ENCODE results near the gene BST2. TPM values are rescaled to one million over a fixed set of nuclear protein-coding genes. Genes with fewer than 3 reads are reported as not detected.

The BST2 gene
- total and polyA plus RNA-seq, 10 of the 15 experiments (the other 5 are each of a cell fraction or from before 2014, with no cell fraction given): 16.6 to 372 (median 264) TPM

DNA sequence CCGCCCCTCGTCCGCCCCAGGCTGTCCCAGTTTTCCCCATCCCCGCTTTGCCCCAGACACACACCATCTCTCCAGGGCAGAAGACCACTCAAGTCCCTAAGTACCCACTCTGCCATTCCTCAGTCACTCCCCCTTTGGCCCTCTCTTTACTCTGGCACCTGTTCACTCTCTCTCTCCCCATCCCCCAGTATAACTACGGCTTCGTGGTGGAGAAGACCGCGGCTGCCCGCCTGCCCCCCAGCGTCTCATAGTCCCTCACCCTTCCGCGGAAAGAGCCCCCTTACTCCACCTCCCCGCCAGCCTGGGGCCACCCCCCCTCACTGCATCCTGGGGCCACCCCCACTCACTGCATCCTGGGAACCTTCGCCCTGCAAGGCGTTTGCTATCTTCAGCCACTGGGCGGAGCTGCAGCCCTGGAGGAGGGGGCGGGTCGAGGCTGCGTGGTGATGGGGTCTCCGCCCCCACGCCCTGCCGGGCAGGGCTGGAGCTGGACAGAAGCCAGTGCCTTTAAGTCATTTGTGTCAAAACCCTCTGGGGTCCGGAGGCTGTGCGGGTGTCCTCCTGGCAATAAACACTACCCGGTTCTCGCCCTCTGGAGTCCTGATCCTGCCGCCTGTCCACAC, 19.4 kb upstream of the BST2 start (continued):
- TF ChIP-seq POU2F2 (IDR thresholded peaks at IDR 0.05; ENCODE audit: borderline replicate concordance, low read depth, low read length) (no peak), SMC3 (IDR thresholded peaks at IDR 0.05; ENCODE audit: borderline replicate concordance, low read length) (no peak; the same call in 1 of the 2 replicates), FOXM1 (IDR thresholded peaks at IDR 0.05; ENCODE audit: low read depth, low read length) (no peak), ETV6 (conservative IDR thresholded peaks at IDR 0.05 in 1 of 2, IDR thresholded peaks at IDR 0.05 in 1 of 2; ENCODE audit: borderline replicate concordance in 1 of 2, low read depth in 1 of 2) (no peak)
- TF ChIP-seq, protein P1, sequence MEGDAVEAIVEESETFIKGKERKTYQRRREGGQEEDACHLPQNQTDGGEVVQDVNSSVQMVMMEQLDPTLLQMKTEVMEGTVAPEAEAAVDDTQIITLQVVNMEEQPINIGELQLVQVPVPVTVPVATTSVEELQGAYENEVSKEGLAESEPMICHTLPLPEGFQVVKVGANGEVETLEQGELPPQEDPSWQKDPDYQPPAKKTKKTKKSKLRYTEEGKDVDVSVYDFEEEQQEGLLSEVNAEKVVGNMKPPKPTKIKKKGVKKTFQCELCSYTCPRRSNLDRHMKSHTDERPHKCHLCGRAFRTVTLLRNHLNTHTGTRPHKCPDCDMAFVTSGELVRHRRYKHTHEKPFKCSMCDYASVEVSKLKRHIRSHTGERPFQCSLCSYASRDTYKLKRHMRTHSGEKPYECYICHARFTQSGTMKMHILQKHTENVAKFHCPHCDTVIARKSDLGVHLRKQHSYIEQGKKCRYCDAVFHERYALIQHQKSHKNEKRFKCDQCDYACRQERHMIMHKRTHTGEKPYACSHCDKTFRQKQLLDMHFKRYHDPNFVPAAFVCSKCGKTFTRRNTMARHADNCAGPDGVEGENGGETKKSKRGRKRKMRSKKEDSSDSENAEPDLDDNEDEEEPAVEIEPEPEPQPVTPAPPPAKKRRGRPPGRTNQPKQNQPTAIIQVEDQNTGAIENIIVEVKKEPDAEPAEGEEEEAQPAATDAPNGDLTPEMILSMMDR (IDR thresholded peaks at IDR 0.05 in 2 of 3, conservative IDR thresholded peaks at IDR 0.05 in 1 of 3; ENCODE audit: control insufficient read depth in 2 of 3, extremely low read depth in 1 of 3, insufficient read depth in 1 of 3, low read depth in 3 of 3, low read length in 3 of 3): peak; percentile 43 to 56 (median 51)

DNA sequence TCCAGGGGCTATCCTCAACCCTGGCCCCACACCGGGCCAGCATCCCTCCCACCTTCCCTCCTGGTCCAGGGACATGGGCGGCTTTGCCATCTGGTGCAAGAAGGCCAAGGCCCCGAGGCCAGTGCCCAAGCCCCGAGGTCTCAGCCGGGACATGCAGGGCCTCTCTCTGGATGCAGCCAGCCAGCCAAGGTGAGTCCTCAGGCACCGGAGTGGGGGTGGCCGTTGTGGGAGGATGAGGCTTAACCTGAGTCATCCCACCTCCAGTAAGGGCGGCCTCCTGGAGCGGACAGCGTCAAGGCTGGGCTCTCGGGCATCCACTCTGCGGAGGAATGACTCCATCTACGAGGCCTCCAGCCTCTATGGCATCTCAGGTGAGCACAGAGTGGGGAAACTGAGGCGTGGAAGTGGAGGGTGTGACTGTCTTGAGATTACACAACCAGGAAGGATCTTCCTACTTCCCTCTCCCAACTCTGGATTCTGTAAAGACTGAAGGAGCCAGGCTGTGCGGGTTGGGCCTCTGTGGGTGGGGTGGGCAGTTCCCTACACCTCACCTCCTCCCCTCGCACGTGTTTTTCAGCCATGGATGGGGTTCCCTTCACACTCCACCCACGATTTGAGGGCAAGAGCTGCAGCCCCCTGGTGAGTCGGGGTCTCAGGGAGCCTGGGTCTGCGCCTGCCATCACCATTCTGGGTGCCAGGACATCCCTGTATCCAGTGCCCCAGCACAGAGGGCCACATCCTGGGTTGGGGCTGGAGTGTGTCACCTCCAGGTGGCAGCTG, 18.2 kb upstream of the BST2 start:
- RAD21 ChIA-PET (ENCODE audit: unreplicated experiment): no interaction called here
- no peaks in the 10 kb centered on the region for H3K36me3 ChIP-seq (ENCODE audit: control insufficient read depth in 2 of 2, insufficient read depth in 2 of 2, low read length in 1 of 2)
- no peak overlapping the region for H3K27ac ChIP-seq (ENCODE audit: control insufficient read depth, insufficient read depth)
- H3K79me2 ChIP-seq (ENCODE audit: control insufficient read depth, insufficient read depth, low read length): peaks cover 2% of the 10 kb centered on the region; the same call in 1 of the 2 replicates
- no peak for DNase-seq (ENCODE audit: low read depth, low spot score)
- peaks cover 3% of the 10 kb centered on the region; the same call in 1 of the 2 replicates for H3K4me1 ChIP-seq (ENCODE audit: control insufficient read depth, insufficient read depth, low read length)
- in situ Hi-C loops (cut with MboI): no loop called here
- H3K9me3 ChIP-seq (replicated peaks; ENCODE audit: control insufficient read depth, insufficient read depth, low read length): no peaks in the 10 kb centered on the region
- no peak overlapping the region for H3K4me3 ChIP-seq
- no peak overlapping the region for H3K9ac ChIP-seq (ENCODE audit: control insufficient read depth, insufficient read depth, low read length)
- CTCF ChIA-PET: no interaction called here
- no peak for ATAC-seq
- intact Hi-C loops (cut with micrococcal nuclease; ENCODE audit: unreplicated experiment): no loop called here
- BruUV-seq (replicated peaks): no TSS peak
- SMC1A ChIA-PET (ENCODE audit: uncharacterized antibody, unreplicated experiment): no interaction called here
- no peak overlapping the region for H3K4me2 ChIP-seq (ENCODE audit: control insufficient read depth, insufficient read depth)
- H3K27me3 ChIP-seq (replicated peaks in 1 of 2; ENCODE audit: control insufficient read depth in 2 of 2, insufficient read depth in 2 of 2, low read length in 1 of 2): no peaks in the 10 kb centered on the region
- no peaks in the 10 kb centered on the region for H4K20me1 ChIP-seq (ENCODE audit: control insufficient read depth, insufficient read depth)
- FAIRE-seq: no peak
- POLR2A ChIA-PET: interaction anchor here (0.6 to 0.7 kb wide), 2 partner anchors 87 to 182 kb away, joined by 3 to 6 read pairs; no protein-coding TSS in a partner anchor
- TF ChIP-seq PAX5 (IDR thresholded peaks at IDR 0.05; ENCODE audit: borderline replicate concordance, low read depth, low read length): no peak
- TF ChIP-seq POLR2A (IDR thresholded peaks at IDR 0.05; ENCODE audit: low read depth, low read length): 0 out of 2 replicates have a peak, but pooled peaks have one; percentile 6
- WGBS (ENCODE audit: insufficient coverage, insufficient replicate concordance, low lambda C conversion rate, missing lambda C conversion rate): 83% methylated on average over 20 of the region's 20 CpGs
- no peak overlapping the region for H2AFZ ChIP-seq (ENCODE audit: control insufficient read depth, low read depth, low read length)
